GM18909 (cell line): Measurements from ENCODE around the gene FRMD4A.

Experiments used
- ATAC-seq: cut with Tn5 transposase; IDR thresholded peaks from one replicate; pipeline ENCODE4 v1.9.1; 2021; ENCODE audit warnings: mild to moderate bottlenecking; ENCODE audit not compliant: unreplicated experiment, poor library complexity

The FRMD4A gene

DNA sequence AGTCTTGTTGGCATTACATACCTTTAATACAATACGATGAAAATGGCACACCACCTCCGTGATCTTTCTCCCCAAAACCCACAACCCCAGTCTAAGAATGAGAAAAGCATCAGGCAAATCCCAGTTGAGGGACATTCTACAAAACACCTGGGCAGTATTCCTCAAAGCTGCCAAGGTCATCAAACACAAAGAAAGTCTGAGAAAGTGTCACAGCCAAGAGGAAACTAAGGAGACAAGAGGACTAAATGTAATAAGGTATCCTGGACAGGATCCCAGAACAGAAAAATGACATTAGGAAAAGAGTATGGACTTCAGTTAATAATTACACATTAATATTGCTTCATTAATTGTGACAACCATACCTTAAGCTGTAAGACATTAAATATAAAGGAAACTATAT lies 14.5 kb upstream of the FRMD4A start:
- ATAC-seq = no peak

GRCh38 chr10:14340051-14340744 lies 9.5 kb upstream of the FRMD4A start:
- no peak for ATAC-seq

DNA sequence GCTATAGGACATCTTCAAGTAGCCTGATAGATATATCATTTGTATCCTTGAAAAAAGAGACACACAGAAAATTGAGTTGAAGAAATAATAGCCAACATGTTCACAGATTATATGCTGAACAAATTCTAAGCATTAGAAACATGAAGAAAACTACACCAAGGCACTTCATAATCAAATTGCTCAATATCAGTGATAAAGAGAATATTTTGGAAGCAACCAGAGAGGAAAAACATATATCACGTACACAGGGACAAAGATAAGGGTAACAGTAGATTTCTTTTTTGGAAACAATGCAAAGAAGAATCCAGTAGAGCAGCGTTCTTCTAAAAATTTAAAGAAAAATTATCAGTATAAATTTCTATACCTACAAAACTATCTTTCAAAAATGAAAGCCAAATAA lies 6.0 kb upstream of the FRMD4A start:
- ATAC-seq = no peak

DNA sequence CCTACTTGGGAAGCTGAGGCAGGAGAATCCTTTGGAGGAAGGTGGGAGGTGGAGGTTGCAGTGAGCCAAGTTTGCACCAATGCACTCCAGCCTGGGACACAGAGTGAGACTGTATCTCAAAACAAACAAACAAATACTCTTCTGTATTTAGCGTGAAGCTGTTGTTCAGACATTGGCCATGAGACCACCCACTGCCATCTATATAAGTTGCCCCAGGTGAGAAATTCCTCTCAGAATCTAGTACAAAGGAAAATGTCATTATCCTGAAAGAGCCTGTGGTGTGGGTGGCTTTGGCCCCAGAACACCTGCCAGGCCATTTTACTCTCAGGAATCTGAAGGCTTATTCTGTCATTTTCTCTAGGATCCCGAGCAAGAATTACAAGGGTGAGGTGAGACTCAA lies 4.0 kb upstream of the FRMD4A start:
- no peak for ATAC-seq

DNA sequence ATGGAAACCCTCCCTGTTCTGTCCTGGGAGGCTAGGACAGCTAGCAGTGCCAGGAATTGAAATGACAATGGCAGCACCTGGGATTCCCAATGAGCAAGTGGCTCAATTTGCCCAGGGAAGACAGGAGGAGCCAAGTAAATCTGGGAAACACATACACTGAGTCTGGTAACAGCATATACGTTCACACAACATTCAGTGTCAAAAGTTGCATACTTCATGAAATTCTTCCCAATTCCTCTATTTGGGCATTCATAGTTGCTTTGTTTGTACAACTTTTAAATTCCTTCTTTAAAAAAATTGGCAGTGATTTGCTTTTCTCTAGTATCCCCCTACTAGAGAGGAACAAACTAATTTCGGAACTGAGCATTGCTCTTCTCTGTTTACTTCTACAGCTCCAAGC lies 2.9 kb upstream of the FRMD4A start:
- ATAC-seq = no peak

DNA sequence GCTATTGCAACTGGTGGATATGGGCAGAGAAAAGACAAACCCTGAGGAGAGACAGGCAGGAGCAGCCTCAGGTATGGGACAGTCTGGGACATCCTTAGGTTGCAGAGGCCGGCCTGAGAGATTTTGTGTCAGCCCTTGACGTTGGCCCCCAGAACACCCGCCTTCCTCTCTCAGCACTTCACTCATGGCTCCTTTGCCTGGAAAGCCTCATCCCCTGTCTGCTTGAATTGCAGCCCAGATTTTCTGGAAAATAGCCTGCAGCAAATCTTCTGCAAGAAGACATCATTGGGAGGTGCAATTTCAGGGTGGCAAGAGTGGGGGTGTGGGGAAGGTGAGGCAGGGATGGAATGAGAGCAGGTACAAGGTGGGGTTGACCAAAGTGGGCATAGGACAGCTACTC lies 2.2 kb upstream of the FRMD4A start:
- no peak for ATAC-seq

- no peak for ATAC-seq
Measured at GRCh38 chr10:14329746-14330173, 964 bp downstream of the FRMD4A start.

GRCh38 chr10:14328881-14329672 lies 1.6 kb downstream of the FRMD4A start:
- no peak for ATAC-seq

DNA sequence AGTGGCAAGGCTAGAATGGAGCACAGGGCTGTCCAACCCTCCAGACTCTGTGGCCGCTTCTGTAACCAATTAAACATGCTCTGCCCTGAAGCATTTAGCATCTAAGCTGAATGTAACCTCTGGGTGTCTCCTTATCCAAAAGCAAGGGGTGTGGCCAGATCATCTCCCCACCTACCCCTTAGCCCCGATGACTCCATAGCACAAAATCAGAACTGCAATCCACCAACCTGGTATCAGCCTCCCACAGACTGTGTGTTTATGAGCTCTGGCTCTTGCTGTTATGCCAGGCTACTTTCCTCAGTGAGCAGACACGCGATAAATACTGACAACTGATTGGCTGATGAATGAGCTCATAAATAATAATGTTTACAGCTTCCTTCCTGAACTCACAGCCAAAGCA lies 3.2 kb downstream of the FRMD4A start:
- no peak for ATAC-seq

DNA sequence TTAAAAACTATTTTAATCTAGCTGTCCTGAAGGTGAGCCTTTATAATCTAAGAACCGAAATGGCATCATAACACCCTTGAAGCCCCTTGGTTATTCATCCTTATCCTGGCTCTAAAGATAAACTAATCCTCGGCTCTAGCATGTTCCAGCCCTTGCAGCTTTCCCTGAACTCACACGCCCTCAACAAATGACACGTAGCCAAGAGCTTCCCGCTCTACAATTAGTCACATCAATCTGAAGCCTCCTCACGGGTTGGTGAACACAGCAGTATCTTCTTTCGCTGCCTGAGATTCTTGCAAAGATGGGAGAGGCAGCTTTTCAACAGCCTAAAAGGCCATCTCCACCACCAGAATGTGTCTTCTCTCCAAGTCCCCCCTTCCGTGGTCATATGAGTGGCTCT lies 4.1 kb downstream of the FRMD4A start:
- ATAC-seq = no peak

GRCh38 chr10:14325325-14325955 lies 5.3 kb downstream of the FRMD4A start:
- no peak for ATAC-seq

DNA sequence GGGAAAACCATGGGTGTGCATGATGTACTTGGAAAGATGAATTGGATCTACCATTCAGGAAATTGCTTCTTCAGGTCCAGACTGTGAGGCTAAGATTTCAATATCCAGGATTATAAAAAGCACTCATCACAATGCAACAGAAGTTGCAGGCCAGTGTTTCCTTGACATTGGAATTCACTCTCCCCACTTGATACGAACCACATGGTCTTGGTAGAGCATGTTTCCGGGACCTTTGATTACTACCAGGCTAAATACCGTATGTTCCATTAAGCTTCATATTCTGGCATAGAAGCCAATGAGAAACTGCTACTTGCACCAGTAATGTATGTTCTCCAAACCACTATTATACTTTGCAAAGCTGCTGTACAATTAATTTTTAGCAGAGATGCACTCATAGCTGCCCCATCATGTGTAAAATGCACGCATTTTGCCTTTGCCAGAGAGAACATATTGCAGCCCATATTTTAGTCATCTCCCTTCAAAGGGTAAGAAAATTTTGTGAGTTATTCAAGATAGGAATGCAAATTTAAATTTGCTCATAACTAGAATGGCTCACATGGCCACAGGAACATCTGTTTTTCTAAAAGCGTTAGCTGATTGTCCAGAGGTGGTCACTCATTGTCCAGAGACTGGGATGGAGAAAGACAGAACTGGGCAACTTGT lies 8.1 kb downstream of the FRMD4A start:
- no peak for ATAC-seq

- ATAC-seq = no peak
Measured at GRCh38 chr10:14318007-14318406, 12.7 kb downstream of the FRMD4A start.

DNA sequence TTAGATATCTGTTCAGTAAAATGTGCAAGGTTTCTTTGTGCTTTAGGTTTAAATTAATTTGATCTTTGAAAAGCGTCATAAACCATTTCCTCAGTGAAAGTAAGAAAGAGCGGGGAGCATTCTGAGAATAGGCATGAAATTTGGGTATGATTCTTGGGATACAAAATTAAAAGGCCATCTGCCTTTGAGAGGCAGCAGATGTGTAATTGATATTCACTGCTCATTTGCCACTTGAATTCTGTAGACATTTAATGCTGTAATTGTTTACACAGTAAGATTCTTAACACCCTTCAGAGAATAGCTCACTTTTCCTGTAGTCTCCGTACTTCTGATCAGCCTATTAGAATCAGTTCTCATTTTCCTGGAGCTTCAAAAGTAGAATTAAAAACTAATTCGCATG lies 18.7 kb downstream of the FRMD4A start:
- ATAC-seq = no peak

- no peak for ATAC-seq
Measured at GRCh38 chr10:14311206-14311957, 19.3 kb downstream of the FRMD4A start.

- ATAC-seq = no peak
Measured at GRCh38 chr10:14309593-14309992, 21.1 kb downstream of the FRMD4A start.

DNA sequence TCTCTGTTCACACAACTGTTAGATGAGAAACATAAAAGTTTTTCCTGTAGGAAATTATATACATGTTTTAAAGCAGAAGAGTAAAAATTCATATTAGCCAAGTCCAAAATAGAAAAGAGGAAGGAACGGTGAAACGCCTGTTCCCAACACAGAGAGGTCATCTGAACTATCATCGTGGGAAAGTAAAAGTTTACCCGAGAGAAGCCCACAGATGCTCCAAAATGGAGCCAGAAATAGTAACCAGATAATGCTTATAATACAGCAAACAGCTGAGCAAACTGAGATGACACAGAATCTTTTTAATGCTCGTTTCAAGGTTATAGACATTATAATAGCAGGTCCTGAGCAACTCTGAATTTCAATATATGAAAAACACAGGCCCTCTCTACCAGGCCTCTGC lies 24.5 kb downstream of the FRMD4A start:
- ATAC-seq = no peak

DNA sequence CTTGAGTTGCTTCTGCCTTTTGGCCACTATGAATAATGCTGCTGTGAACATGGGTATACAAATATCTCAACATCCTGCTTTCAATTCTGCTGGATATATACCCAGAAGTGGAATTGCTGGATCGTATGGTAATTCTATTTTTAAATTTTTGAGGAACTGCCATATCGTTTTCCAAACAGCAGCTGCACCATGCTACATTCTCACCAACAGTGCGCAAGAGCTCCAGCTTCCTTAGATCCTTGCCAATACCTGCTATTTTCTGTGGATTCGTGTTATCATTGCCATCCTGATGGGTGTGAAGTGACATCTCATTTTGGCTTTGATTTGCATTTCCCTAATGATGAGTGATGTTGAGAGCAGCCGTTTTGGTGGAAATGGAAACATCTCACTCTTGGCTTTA lies 26.7 kb downstream of the FRMD4A start:
- no peak for ATAC-seq

DNA sequence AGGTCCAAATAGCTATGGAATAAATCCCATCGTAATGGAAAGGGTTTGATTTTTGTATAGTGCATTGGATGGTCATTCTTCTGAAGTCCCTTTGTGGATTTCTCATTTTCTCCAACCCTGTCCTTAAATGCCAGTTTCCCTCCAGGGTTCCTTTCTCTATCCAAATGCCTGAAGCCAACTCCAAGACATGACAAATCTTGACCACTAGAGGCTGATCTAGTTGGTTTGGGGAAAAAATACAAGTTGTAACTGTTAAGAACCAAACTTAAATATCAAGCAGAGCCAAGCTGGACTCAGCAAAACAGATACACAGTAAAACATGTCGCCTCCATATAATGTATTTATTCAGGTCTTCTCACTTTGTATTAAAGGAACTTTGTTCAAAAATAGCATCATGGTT lies 28.7 kb downstream of the FRMD4A start:
- no peak for ATAC-seq

- ATAC-seq = no peak
Measured at GRCh38 chr10:14299556-14299955, 31.2 kb downstream of the FRMD4A start.
